GM12878 (cell line): ENCODE results near the gene RAD51B.

Experiments used
- ESRRA ChIP-seq: IDR thresholded peaks from 2 replicates; pipeline ENCODE4 v1.6.1; 2012; ENCODE audit warnings: mild to moderate bottlenecking, low read length, improper control_type of control experiment
- HDGF ChIP-seq: fragments of 450-650 bp; IDR thresholded peaks from 2 replicates; pipeline ENCODE4 v1.6.1; 2016; ENCODE audit warnings: antibody characterized with exemption
- IKZF2 ChIP-seq, 2 experiments: fragments of 450-650 bp; IDR thresholded peaks; 2 replicates each; pipeline ENCODE4 v1.6.1; 2017; ENCODE audit warnings: mild to moderate bottlenecking in 2 of 2, moderate library complexity in 2 of 2
- POLR2AphosphoS2 ChIP-seq: IDR thresholded peaks from 2 replicates; pipeline ENCODE4 v1.6.1; 2011; ENCODE audit warnings: low read depth, mild to moderate bottlenecking, low read length, improper control_type of control experiment, moderate library complexity
- SIX5 ChIP-seq: IDR thresholded peaks from 2 replicates; pipeline ENCODE4 v1.6.1; 2011; ENCODE audit warnings: mild to moderate bottlenecking, low read depth, low read length, moderate library complexity; ENCODE audit not compliant: severe bottlenecking
- TF ChIP-seq, protein P1 (sequence below): IDR thresholded peaks from 2 replicates; pipeline ENCODE4 v1.6.1; 2011; ENCODE audit warnings: mild to moderate bottlenecking, low read depth, low read length, moderate library complexity; ENCODE audit not compliant: insufficient replicate concordance
- TF ChIP-seq, protein P2 (sequence below): IDR thresholded peaks from 2 replicates; pipeline ENCODE4 v1.6.1; 2011; ENCODE audit warnings: low read depth, low read length, improper control_type of control experiment, borderline replicate concordance
- TF ChIP-seq, protein P3 (sequence below): IDR thresholded peaks from 2 replicates; pipeline ENCODE4 v1.6.1; 2012; ENCODE audit warnings: low read depth, low read length, improper control_type of control experiment
- TF ChIP-seq, protein P4 (sequence below), 3 experiments: IDR thresholded peaks in 2 of 3; conservative IDR thresholded peaks in 1 of 3; 2 replicates each; pipeline ENCODE4 v1.5.1; 2011; ENCODE audit warnings: low read depth in 3 of 3, low read length in 3 of 3, mild to moderate bottlenecking in 3 of 3, control low read depth in 2 of 3, moderate library complexity in 2 of 3, inconsistent platforms in 1 of 3, mixed read lengths in 1 of 3; ENCODE audit not compliant: control insufficient read depth in 2 of 3, insufficient read depth in 1 of 3; ENCODE audit errors: extremely low read depth in 1 of 3
- TF ChIP-seq, protein P5 (sequence below): fragments of 450-650 bp; IDR thresholded peaks from 2 replicates; pipeline ENCODE4 v1.6.1; 2016; ENCODE audit warnings: mild to moderate bottlenecking

DNA sequence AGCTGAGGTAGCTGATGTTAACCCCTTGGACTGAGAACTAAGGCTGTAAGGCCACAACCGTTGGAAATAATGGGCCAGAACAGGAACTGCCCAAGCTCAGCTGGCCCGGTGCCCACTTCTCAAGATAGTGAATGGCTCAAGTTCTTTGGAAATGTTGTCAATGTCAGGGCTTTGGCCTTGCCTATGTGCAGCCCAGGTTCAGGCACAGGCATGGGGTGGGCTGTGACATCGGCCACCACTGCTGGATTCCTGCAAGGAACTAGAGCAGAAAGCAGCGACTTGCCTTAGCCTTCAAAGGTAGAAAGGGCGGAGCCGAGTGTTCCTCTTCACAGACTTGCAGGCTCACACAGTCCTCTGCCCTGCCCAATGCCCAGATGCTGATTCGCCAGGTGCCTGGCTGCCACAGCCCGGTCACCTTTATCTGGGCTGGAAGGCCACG lies 682.1 kb downstream of the RAD51B start:
- TF ChIP-seq IKZF2 (IDR thresholded peaks at IDR 0.05) (no peak), POLR2AphosphoS2 (no peak), HDGF (no peak), ESRRA (no peak), SIX5 (no peak)
- TF ChIP-seq, protein P1, sequence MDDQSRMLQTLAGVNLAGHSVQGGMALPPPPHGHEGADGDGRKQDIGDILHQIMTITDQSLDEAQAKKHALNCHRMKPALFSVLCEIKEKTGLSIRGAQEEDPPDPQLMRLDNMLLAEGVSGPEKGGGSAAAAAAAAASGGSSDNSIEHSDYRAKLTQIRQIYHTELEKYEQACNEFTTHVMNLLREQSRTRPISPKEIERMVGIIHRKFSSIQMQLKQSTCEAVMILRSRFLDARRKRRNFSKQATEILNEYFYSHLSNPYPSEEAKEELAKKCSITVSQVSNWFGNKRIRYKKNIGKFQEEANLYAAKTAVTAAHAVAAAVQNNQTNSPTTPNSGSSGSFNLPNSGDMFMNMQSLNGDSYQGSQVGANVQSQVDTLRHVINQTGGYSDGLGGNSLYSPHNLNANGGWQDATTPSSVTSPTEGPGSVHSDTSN = no peak
- TF ChIP-seq, protein P2, sequence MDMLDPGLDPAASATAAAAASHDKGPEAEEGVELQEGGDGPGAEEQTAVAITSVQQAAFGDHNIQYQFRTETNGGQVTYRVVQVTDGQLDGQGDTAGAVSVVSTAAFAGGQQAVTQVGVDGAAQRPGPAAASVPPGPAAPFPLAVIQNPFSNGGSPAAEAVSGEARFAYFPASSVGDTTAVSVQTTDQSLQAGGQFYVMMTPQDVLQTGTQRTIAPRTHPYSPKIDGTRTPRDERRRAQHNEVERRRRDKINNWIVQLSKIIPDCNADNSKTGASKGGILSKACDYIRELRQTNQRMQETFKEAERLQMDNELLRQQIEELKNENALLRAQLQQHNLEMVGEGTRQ = no peak
- TF ChIP-seq, protein P3, sequence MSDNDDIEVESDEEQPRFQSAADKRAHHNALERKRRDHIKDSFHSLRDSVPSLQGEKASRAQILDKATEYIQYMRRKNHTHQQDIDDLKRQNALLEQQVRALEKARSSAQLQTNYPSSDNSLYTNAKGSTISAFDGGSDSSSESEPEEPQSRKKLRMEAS = no peak
- TF ChIP-seq, protein P4, sequence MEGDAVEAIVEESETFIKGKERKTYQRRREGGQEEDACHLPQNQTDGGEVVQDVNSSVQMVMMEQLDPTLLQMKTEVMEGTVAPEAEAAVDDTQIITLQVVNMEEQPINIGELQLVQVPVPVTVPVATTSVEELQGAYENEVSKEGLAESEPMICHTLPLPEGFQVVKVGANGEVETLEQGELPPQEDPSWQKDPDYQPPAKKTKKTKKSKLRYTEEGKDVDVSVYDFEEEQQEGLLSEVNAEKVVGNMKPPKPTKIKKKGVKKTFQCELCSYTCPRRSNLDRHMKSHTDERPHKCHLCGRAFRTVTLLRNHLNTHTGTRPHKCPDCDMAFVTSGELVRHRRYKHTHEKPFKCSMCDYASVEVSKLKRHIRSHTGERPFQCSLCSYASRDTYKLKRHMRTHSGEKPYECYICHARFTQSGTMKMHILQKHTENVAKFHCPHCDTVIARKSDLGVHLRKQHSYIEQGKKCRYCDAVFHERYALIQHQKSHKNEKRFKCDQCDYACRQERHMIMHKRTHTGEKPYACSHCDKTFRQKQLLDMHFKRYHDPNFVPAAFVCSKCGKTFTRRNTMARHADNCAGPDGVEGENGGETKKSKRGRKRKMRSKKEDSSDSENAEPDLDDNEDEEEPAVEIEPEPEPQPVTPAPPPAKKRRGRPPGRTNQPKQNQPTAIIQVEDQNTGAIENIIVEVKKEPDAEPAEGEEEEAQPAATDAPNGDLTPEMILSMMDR (IDR thresholded peaks at IDR 0.05 in 2 of 3, conservative IDR thresholded peaks at IDR 0.05 in 1 of 3; ENCODE audit: control insufficient read depth in 2 of 3, extremely low read depth in 1 of 3, insufficient read depth in 1 of 3, low read depth in 3 of 3, low read length in 3 of 3) = no peak
- TF ChIP-seq, protein P5, sequence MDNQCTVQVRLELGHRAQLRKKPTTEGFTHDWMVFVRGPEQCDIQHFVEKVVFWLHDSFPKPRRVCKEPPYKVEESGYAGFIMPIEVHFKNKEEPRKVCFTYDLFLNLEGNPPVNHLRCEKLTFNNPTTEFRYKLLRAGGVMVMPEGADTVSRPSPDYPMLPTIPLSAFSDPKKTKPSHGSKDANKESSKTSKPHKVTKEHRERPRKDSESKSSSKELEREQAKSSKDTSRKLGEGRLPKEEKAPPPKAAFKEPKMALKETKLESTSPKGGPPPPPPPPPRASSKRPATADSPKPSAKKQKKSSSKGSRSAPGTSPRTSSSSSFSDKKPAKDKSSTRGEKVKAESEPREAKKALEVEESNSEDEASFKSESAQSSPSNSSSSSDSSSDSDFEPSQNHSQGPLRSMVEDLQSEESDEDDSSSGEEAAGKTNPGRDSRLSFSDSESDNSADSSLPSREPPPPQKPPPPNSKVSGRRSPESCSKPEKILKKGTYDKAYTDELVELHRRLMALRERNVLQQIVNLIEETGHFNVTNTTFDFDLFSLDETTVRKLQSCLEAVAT = no peak
